DOHH2 (cell line): ENCODE measurements around the gene SBK2.

Experiments used
- H3F3A ChIP-seq: fragments of 200-600 bp; sonication (generic), shearing (Covaris generic); 2 replicates; pipeline ENCODE4 v1.6.0; 2016; ENCODE audit warnings: antibody characterized with exemption, mild to moderate bottlenecking; ENCODE audit not compliant: control insufficient read depth, insufficient read depth
- H3K27ac ChIP-seq: fragments of 200-600 bp; sonication (generic); 2 replicates; pipeline ENCODE4 v1.5.1; 2014; ENCODE audit warnings: low read depth, mild to moderate bottlenecking, low read length, moderate library complexity
- H3K27me3 ChIP-seq: fragments of 200-600 bp; sonication (generic); 2 replicates; pipeline ENCODE4 v1.6.1; 2014; ENCODE audit warnings: mild to moderate bottlenecking, low read length, mixed read lengths; ENCODE audit not compliant: control insufficient read depth
- H3K36me3 ChIP-seq: fragments of 200-600 bp; sonication (generic); 2 replicates; pipeline ENCODE4 v1.6.1; 2014; ENCODE audit warnings: mild to moderate bottlenecking, low read length, moderate library complexity, mixed read lengths; ENCODE audit not compliant: control insufficient read depth
- H3K4me1 ChIP-seq: fragments of 200-600 bp; sonication (generic); 2 replicates; pipeline ENCODE4 v1.6.1; 2014; ENCODE audit warnings: mild to moderate bottlenecking, low read length, mixed read lengths; ENCODE audit not compliant: control insufficient read depth
- H3K4me2 ChIP-seq: fragments of 200-600 bp; sonication (generic); 2 replicates; pipeline ENCODE4 v1.6.0; 2014; ENCODE audit warnings: mild to moderate bottlenecking, low read length, moderate library complexity
- H3K4me3 ChIP-seq: fragments of 200-600 bp; sonication (generic); 2 replicates; pipeline ENCODE4 v1.5.1; 2014; ENCODE audit warnings: mild to moderate bottlenecking, low read length, mixed read lengths
- H3K79me2 ChIP-seq: fragments of 200-600 bp; sonication (generic); 2 replicates; pipeline ENCODE4 v1.6.1; 2014; ENCODE audit warnings: mild to moderate bottlenecking, low read length, mixed read lengths; ENCODE audit not compliant: control insufficient read depth
- H3K9me2 ChIP-seq: fragments of 200-600 bp; sonication (generic); replicated peaks from 2 replicates; pipeline ENCODE4 v1.6.1; 2014; ENCODE audit warnings: mild to moderate bottlenecking, low read length, mixed read lengths; ENCODE audit not compliant: control insufficient read depth
- H3K9me3 ChIP-seq: fragments of 200-600 bp; sonication (generic); 2 replicates; pipeline ENCODE4 v1.6.1; 2014; ENCODE audit warnings: antibody characterized with exemption, low read length, mixed read lengths; ENCODE audit not compliant: control insufficient read depth, insufficient read depth
- H4K20me1 ChIP-seq: fragments of 200-600 bp; sonication (generic); 2 replicates; pipeline ENCODE4 v1.6.0; 2014; ENCODE audit warnings: low read depth, mild to moderate bottlenecking, antibody characterized with exemption, low read length, moderate library complexity; ENCODE audit not compliant: control insufficient read depth, insufficient read depth
- CTCF ChIP-seq: fragments of 200-600 bp; sonication (generic); IDR thresholded peaks from one replicate; pipeline ENCODE4 v1.5.1; 2014; ENCODE audit warnings: antibody characterized with exemption, mild to moderate bottlenecking, low read depth, low read length; ENCODE audit not compliant: poor library complexity, severe bottlenecking
- EZH2phosphoT487 ChIP-seq: fragments of 200-600 bp; sonication (generic); IDR thresholded peaks from 2 replicates; pipeline ENCODE4 v1.6.1; 2017; ENCODE audit warnings: borderline replicate concordance, mild to moderate bottlenecking, antibody characterized with exemption, low read length, moderate library complexity, mixed read lengths

Gene SBK2

DNA sequence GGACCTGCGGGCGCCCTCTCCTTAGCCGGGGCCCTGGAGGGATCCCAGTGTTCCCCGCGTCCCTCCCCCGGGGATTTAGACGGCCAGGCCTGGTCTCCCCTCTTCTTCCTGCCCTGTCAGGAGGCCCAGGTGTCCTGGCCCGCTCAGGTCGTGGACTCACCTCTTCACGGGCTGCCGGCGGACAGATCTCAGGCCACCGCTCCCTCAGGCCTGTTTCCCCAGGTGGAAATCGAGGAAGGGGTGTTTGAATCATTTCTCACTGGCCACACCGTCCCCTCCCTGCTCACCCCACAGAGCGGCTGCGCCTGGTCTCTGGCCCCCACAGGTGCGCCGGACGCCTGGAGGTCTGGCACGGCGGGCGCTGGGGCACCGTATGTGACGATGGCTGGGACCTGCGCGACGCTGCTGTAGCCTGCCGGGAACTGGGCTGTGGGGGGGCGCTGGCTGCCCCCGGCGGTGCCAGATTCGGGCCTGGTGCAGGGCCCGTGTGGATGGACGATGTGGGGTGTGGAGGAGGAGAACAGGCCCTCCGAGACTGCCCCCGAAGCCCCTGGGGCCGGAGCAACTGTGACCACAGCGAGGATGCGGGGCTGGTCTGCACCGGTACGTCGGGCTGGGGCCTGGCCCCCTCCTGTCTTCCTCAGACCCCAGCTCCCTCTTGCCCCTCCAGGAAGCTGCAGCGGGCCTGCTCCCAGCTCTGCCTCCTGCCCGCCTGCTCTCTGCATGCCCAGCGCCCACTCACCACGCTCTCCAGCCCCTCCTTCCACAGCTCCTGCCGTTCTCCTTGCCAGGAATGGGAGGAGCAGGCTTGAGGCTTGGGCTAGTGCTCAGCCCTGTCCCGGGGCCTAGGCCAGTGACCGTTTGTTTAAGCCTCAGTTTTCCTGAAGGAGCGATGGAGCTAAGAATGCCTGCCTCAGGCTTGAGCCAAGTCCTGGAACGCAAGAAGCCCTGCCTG is 46.2 kb downstream of the SBK2 start:
- Histone ChIP-seq H3K4me2 (no peak overlapping the region), H3K27ac (no peak overlapping the region)

DNA sequence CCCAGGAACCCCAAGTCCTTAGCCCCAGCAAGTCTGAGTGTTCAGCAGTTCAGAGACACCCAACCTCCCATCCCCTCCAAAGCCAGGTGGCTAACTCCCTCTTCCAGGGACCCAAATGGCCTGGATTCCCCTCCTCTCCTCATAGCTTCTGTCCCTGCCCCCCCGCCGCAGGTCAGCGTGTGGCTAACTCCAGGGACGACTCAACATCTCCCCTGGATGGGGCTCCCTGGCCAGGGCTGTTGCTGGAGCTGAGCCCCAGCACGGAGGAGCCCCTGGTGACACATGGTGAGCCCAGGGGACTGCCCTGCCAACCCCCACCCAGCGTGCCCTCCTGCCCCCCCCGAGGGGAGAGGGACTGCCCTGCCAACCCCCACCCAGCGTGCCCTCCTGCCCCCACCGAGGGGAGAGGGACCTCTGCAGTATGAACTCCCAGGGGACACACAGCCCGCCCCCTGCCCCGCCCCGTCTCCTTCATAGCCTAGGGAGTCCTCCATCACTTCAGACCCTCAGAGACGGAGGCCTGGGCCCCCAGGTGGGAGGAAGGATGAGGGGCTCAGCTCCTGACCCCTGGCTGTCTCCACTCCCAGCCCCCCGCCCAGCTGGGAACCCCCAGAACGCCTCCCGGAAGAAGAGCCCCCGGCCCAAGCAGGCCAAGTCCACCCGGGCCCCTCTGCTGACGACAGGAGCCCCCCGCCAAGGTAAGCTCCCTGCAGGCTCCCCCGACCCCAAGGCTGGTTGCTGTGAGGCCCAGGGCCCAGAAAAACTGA is 47.0 kb downstream of the SBK2 start:
- Histone ChIP-seq H3K9me2 (no peaks in the 10 kb centered on the region), H3K27ac (no peak overlapping the region), H3K4me1 (peaks cover 6% of the 10 kb centered on the region), H3K27me3 (no peaks in the 10 kb centered on the region), H3K9me3 (no peaks in the 10 kb centered on the region), H3K4me2 (no peak overlapping the region), H4K20me1 (no peaks in the 10 kb centered on the region), H3K36me3 (no peaks in the 10 kb centered on the region), H3K79me2 (peaks cover 5% of the 10 kb centered on the region), H3F3A (no peaks in the 10 kb centered on the region; the same call in 1 of the 2 replicates), H3K4me3 (no peak overlapping the region)
- no peak for TF ChIP-seq CTCF
- no peak for TF ChIP-seq EZH2phosphoT487

More for the DNA sequence above, 46.2 kb downstream of the SBK2 start:
- Histone ChIP-seq H3K27me3 (no peaks in the 10 kb centered on the region), H3K79me2 (peaks cover 1% of the 10 kb centered on the region), H3K4me3 (no peak overlapping the region), H3K4me1 (peaks cover 2% of the 10 kb centered on the region), H3K9me2 (no peaks in the 10 kb centered on the region), H3K9me3 (no peaks in the 10 kb centered on the region), H3F3A (no peaks in the 10 kb centered on the region; the same call in 1 of the 2 replicates), H4K20me1 (no peaks in the 10 kb centered on the region), H3K36me3 (no peaks in the 10 kb centered on the region)
- TF ChIP-seq EZH2phosphoT487 (no peak), CTCF (no peak)

DNA sequence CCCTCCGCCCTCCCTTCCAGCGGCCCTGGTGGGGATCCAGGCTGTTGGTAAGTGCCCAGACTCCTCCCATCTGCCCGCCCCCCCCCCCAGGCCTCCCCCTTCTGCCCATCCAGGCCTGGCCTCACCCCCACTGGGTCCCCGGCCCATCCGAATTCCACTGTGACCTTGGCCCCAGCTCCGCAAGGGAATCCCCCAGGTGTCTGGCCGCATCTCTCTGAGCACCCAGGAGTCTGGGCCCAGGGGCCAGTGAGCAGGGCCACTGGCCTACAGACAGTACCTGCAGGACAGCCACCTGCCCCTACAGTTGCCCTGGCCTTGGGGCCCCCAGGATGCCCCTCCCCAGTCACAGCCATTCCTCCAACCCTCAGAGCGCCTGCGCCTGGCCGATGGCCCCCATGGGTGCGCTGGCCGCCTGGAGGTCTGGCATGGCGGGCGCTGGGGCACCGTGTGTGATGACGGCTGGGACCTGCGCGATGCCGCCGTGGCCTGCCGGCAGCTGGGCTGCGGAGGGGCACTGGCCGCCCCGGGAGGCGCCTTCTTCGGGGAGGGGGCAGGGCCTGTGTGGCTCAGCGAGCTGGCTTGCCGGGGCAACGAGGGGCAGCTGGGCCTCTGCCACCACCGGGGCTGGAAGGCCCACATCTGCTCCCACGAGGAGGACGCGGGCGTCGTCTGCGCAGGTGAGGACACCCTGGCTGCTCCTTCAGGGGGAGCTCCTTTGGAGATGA is 47.8 kb downstream of the SBK2 start:
- Histone ChIP-seq H3K36me3 (no peaks in the 10 kb centered on the region), H3K9me2 (no peaks in the 10 kb centered on the region), H3K79me2 (peaks cover 5% of the 10 kb centered on the region), H3K9me3 (no peaks in the 10 kb centered on the region), H3K27ac (no peak overlapping the region), H3K4me1 (peaks cover 13% of the 10 kb centered on the region), H3K4me2 (no peak overlapping the region), H4K20me1 (no peaks in the 10 kb centered on the region), H3K27me3 (no peaks in the 10 kb centered on the region), H3K4me3 (no peak overlapping the region), H3F3A (no peaks in the 10 kb centered on the region; the same call in 1 of the 2 replicates)
- TF ChIP-seq CTCF (no peak), EZH2phosphoT487 (no peak)
